Activated T-helper 1 cell treated with Interleukin-2 at 50 U/mL for 16 hours (primary cell): Measurements from ENCODE around the gene MLH3.

ENCODE experiments used
- DNase-seq: peaks from one replicate; pipeline ENCODE4 v3.0.0-alpha.2; 2020; ENCODE audit warnings: low read depth

MLH3 gene

DNA sequence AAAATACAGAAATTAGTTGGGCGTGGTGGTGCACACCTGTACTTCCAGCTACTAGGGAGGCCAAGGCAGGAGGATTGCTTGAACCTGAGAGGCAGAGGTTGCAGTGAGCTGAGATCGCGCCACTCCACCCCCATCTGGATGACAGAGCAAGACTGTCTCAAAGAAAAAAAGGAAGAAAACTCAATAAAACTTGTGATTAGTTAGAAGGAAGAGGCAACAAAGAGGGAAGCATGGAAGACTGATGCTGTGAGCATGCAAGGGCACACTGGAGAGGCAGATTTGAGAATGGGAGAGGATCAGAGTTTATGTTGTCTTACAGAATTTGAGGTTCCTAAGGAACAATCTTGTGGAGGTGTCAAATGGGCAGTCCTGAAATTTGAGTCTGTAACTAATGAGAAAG is 15.4 kb upstream of the MLH3 start:
- no peak for DNase-seq

GRCh38 chr14:75064205-75064567 is 12.9 kb upstream of the MLH3 start:
- no peak for DNase-seq

DNA sequence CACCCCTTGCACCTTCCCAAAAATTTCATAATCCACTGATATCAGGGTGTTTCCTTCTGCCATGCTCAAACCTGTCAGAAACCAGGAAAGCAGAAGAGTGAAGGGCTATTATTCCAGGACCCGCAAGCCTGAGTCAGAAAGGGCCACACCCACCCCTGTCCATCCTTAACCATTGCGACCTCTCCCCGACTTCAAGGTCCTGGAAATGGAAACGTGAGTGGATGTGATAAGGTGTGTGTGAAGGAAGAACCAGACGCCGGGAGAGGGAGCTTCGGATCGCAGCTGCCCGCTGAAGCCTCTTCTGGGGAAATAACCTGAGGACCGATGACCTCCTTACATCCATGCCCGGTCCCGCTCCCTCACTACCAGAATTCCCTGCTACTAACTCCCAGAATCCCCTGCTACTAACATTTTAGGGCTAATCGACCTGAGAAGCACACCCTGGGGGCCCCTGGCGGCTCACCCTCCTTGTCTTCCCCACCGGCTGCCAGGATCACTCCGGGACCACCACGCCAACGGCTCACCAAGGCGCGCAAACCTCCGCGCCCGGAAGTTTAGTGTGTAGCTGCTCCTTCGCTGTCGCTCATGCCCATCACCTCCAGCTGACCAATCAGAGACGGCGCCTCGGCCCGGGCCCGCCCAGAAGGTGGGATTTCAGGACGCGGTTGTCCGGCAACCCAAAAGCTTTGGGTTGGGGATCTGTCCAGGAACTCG is 12.4 kb upstream of the MLH3 start, which contains the start of gene ACYP1:
Gene ACYP1, minus strand, starts transcription at position 534 of the 714 bp plus-strand sequence. Its CDS starts 471 bp downstream, at position 63.
- DNase-seq: peak; percentile 82

GRCh38 chr14:75063013-75063412 is 11.7 kb upstream of the MLH3 start:
- no peak for DNase-seq

GRCh38 chr14:75060420-75060819 is 9.2 kb upstream of the MLH3 start:
- no peak for DNase-seq

- no peak for DNase-seq
Measured at GRCh38 chr14:75059642-75060041, 8.4 kb upstream of the MLH3 start.

GRCh38 chr14:75054421-75054820 is 3.2 kb upstream of the MLH3 start:
- no peak for DNase-seq

DNA sequence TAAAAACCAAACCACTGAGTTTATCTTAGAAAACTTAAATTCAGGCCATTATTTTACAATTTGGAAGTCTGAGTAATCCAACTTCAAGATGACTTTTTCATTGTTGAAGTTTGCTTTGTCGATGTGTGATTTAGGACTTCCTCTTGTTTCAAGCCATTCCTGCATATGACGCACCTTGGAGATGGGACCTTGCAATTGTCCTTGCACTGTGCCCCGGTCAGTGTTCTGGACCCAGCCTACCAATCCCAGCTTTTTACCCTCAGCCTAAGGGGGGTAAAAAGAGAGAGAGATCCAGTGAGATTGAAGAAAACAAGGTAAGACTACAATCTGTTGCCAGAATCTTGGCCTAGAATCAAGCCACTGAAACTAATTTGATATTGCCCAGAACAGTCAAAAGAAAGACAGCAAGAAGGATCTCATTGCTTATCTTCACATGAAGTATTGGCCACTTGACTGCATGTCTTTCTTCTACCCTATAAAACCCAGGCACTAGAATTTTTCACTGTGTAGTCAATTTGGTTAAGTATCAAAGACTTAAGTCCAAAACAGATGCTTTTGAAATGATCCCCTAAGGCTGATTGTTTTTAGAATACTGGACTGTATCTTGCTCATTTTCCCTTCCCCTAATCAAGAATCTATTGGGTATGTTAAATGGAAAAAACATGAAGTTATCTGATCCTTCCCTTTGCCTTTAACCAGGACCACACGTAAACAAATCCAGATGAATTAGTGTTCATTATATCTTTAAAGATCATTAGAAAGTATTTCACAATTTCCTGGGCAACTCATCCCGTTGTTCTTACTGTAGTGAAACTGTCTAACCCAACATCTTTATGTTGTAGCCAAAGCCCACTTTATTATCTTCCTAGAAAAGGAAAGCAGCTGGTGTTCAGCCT is 2.4 kb upstream of the MLH3 start:
- no peak for DNase-seq

- no peak for DNase-seq
Measured at GRCh38 chr14:75051556-75051899, 261 bp upstream of the MLH3 start.

GRCh38 chr14:75049731-75050201 is 1.5 kb downstream of the MLH3 start:
- DNase-seq: no peak

DNA sequence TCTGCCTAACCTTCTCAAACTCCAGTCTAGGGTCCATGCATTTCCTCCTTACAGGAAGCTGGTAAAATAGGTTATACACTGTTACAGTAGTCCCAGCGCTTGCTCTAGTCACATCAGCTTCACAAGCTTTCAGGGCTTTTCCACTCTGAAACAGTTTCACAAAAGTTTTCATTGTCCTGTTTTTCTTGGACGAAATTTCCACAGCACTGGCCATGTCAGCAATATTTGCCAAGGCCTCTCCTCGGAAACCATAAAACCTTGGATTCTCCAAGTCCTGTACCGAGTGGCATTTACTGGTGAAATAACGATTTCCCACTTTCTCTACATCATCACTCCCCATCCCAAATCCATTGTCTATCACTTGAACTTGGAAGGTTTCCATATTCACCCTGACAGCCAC is 2.1 kb downstream of the MLH3 start:
- DNase-seq: no peak

DNA sequence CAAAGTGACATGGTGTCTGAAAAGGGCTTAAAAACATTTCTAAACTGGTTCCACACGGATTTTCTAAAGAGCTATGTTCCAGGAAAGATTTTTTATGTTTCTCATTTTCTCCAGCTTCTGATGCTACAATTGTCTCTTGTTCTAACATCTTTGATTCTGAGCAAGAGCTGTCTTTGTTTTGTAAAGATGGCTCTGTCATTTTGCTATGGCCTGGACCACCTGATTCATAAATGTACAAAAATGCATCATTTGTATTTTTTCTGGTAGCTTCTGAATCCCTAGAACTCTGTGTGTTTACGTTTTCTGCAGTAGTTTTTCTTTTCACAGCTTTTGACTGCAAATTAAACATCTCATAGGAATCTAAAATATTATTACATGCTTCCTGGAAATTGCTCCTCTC is 3.2 kb downstream of the MLH3 start:
- no peak for DNase-seq

DNA sequence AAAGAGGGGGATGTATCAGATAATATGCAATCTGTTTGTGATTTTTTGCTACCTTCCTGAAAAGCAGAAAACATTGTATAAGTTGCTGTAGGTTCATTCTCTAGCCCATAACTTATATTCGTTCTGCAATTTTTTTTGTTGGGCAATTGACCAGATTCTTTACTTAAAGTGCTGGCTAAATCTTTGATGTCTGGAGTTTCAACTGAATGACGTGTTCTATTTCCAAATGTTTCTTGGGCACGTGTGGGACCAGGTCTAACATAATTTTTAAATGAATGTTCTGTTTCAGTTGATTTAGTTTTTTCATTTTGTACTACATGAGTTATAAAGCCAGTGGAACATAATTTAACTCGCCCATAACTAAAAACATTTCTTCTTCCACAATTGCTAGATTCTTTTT is 3.8 kb downstream of the MLH3 start:
- DNase-seq: no peak

DNA sequence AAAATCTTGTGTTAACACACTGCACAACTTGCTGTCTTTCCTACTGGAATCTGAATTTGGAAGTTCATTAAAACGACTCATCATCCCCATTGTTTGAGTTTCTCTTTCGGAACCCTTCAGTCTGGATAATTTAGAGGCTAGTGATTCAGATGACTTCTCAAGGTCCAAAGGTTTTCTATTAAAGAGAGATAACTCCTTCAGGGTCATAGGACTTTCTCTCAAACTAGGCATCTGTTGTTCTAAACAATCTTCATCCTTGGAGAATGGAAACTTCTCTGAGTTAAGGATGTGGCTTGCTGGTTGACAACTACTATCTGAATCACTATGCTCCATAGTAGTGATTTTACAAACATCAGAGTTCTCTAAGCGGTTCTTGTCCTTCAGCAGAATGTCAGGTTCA is 4.4 kb downstream of the MLH3 start:
- DNase-seq: no peak

DNA sequence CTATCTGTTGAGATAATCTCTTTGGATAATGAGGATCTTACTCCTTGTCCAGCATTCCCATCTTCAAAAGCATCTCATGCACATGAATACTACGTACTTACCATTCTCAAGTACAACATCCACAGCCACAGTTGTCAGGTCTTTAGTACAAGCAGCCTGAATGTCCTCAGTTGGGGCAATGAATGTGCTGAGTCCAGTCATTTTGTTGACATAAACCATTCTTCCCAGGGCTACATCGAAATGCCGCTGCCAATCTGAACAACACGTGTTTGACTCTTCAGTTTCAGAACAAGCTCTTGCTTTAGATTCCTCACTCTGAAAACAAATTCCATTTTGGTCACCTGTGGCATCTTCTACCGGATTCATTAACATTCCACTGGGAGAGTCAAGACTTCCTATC is 5.0 kb downstream of the MLH3 start:
- DNase-seq: no peak

- DNase-seq: no peak
Measured at GRCh38 chr14:75044752-75045151, 6.5 kb downstream of the MLH3 start.

GRCh38 chr14:75044322-75044721 is 6.9 kb downstream of the MLH3 start:
- DNase-seq: no peak

GRCh38 chr14:75042035-75042434 is 9.2 kb downstream of the MLH3 start:
- no peak for DNase-seq

DNA sequence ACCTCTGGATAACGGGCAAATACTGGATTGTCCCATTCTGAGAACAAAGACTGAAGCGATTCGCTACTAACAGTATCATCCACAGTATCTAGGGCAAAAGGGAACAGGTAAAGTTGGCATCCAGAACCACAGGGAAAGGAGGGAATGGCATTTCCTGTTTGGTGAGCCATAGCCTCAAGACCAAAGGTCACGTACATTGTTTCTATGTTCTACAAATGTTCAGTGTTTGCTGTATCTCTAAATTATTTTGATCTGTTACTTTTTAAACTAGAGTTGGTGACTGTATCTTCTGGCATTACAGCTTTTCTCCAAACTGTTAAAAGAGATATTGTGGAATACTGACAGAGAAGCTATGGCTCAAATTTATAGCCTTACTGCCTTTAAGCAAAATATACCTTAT is 9.7 kb downstream of the MLH3 start:
- DNase-seq: no peak

GRCh38 chr14:75040959-75041358 is 10.3 kb downstream of the MLH3 start:
- no peak for DNase-seq

DNA sequence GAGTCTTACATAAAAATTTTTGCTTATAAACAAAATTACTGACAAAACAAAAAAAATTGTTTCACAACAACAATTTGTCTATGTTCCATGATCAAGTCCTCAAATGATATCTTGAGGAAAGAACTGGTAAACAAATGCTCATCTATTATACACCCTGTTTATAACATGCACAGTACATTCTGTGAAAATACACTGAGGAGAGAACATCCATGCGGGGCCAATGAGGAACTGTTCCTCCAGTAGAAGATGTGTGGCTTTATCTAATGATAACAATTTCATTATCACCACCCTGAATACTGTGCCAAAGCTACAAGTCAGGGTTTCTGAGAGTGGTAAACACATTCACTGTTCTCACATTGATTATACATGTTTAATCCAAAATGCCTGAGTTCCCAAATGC is 10.8 kb downstream of the MLH3 start:
- no peak for DNase-seq

DNA sequence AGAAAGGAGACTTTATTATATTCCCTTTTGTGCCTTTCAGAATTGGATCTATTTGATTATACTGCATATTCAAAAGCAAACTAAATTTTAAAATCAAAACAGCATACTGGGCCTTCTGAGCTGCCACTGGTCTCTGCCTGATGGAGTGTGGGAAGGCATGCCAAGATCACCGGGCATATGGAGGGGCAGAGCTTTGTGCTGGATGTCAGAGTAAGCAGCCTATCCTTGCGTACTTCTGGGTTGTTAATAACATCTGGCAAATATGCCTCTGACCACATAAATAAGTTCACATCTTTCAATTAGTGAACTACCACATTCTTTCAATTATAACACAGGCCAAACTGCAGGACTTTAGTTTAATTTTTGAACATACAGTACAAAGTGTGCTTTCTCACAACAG is 18.3 kb downstream of the MLH3 start:
- DNase-seq: no peak

DNA sequence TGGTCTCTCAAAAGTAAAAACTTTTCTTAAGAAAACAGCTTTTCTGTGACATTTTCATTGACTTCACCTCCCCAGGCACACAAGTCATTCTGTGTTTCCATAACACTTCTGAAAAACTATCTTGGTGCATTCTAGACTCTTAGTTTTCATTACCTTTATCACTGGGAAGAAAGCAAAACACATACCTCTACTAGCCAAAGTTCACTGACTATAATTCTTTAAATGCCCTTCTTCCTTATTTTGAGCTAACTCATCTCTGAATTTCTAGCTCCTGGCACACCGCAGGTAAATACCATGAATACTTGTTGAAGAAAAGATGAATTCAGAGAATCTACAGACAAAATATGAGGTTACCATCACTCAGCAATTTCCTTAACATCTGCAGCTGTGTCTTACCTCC is 21.1 kb downstream of the MLH3 start:
- DNase-seq: no peak

DNA sequence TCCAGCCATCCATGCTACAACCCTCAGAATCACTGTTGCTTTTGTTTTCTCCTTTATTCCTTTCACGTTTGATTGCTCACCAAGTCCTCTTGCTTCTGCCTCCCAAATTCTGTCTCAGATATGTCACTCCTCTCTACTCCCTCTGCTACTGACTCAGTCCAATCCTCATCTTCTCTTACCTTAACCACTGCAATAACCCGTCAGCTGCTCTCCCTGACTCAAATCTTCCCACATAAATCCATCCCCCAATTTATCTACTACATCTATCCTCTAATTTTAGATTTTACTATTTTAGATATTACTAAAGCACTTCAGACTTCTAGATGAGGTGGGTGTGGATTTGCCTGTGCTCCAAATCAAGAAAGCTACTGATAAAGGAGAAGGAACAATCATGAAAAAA is 25.4 kb downstream of the MLH3 start:
- no peak for DNase-seq
